ENCODE measurements around the gene DAAM2. TPM values are rescaled to one million over a fixed set of nuclear protein-coding genes. Genes with fewer than 3 reads are reported as not detected.

DAAM2 gene
- polyA plus RNA-seq, 1 of the 3 experiments (the other 2 are of a cell fraction): 0.20 TPM

GRCh38 chr6:39910744-39911143, 118.6 kb downstream of the DAAM2 start:
- no peak overlapping the region for H3K4me2 ChIP-seq
- H3K4me1 ChIP-seq (ENCODE audit: control insufficient read depth in 1 of 2, insufficient read depth in 2 of 2, low read depth in 1 of 2, low read length in 1 of 2): no peaks in the 10 kb centered on the region
- no peaks in the 10 kb centered on the region for H3F3A ChIP-seq (replicated peaks; ENCODE audit: insufficient read depth)
- ChIA-PET POLR2A (no interaction called here), CTCF (interaction anchor here (1.0 to 1.4 kb wide), 2 partner anchors 15 to 46 kb away, joined by 3 read pairs; no protein-coding TSS in a partner anchor)
- no peaks in the 10 kb centered on the region for H4K20me1 ChIP-seq (ENCODE audit: insufficient read depth)
- H3K27ac ChIP-seq (ENCODE audit: low read depth in 2 of 2, low read length in 1 of 2): no peak overlapping the region
- no peak for TF ChIP-seq TAF1 (IDR thresholded peaks at IDR 0.05; ENCODE audit: borderline replicate concordance, low read depth, low read length)
- TF ChIP-seq MXI1 (IDR thresholded peaks at IDR 0.05; ENCODE audit: low read depth, low read length): no peak
- no peak for TF ChIP-seq REST (IDR thresholded peaks at IDR 0.05; ENCODE audit: low read depth, low read length)
- no peak for TF ChIP-seq RXRA (IDR thresholded peaks at IDR 0.05; ENCODE audit: borderline replicate concordance, low read depth)
- no peak for TF ChIP-seq MEF2A (IDR thresholded peaks at IDR 0.05; ENCODE audit: borderline replicate concordance, low read depth)
- TF ChIP-seq RCOR1 (IDR thresholded peaks at IDR 0.05; ENCODE audit: low read length): no peak
- TF ChIP-seq FOSL2 (IDR thresholded peaks at IDR 0.05; ENCODE audit: borderline replicate concordance, low read depth): no peak
- TF ChIP-seq IRF3 (IDR thresholded peaks at IDR 0.05; ENCODE audit: low read depth, low read length): no peak
- no peak for TF ChIP-seq EP300 (IDR thresholded peaks at IDR 0.05; ENCODE audit: borderline replicate concordance in 1 of 2, low read depth in 1 of 2, low read length in 1 of 2)
- TF ChIP-seq SIN3A (IDR thresholded peaks at IDR 0.05; ENCODE audit: borderline replicate concordance, low read depth, low read length): no peak
- TF ChIP-seq ELF1 (IDR thresholded peaks at IDR 0.05): no peak
- no peak for TF ChIP-seq RAD21 (IDR thresholded peaks at IDR 0.05; ENCODE audit: low read length)
- no peak for TF ChIP-seq NFIC (IDR thresholded peaks at IDR 0.05; ENCODE audit: borderline replicate concordance)
- TF ChIP-seq PBX3 (IDR thresholded peaks at IDR 0.05): no peak
- no peak for TF ChIP-seq JUND (IDR thresholded peaks at IDR 0.05)
- TF ChIP-seq USF1 (IDR thresholded peaks at IDR 0.05; ENCODE audit: borderline replicate concordance, low read depth): no peak
- H3K36me3 ChIP-seq (replicated peaks in 1 of 2; ENCODE audit: control insufficient read depth in 1 of 2, insufficient read depth in 2 of 2, low read length in 1 of 2): no peaks in the 10 kb centered on the region
- H3K27me3 ChIP-seq (ENCODE audit: insufficient read depth): no peaks in the 10 kb centered on the region
- DNase-seq: no peak
- H3K79me2 ChIP-seq (ENCODE audit: insufficient read depth): no peaks in the 10 kb centered on the region
- H3K4me3 ChIP-seq (ENCODE audit: low read depth in 2 of 2, low read length in 1 of 2): no peak overlapping the region
- H3K9me3 ChIP-seq: no peaks in the 10 kb centered on the region
- no peak overlapping the region for H3K9ac ChIP-seq
- H2AFZ ChIP-seq (ENCODE audit: low read depth): no peak overlapping the region
- no peaks in the 10 kb centered on the region for H3K9me2 ChIP-seq
- 84% methylated on average over 2 of the region's 2 CpGs for WGBS (ENCODE audit: low lambda C conversion rate)
